DMS153 treated with DMSO at 0.1 percent for 48 hours (cell line): ENCODE results near the gene PLSCR5.

Experiments used
- DNase-seq: peaks from one replicate; lab custom pipeline; 2025; ENCODE audit not compliant: unreplicated experiment; lab: John Stamatoyannopoulos, UW

The PLSCR5 gene

DNA sequence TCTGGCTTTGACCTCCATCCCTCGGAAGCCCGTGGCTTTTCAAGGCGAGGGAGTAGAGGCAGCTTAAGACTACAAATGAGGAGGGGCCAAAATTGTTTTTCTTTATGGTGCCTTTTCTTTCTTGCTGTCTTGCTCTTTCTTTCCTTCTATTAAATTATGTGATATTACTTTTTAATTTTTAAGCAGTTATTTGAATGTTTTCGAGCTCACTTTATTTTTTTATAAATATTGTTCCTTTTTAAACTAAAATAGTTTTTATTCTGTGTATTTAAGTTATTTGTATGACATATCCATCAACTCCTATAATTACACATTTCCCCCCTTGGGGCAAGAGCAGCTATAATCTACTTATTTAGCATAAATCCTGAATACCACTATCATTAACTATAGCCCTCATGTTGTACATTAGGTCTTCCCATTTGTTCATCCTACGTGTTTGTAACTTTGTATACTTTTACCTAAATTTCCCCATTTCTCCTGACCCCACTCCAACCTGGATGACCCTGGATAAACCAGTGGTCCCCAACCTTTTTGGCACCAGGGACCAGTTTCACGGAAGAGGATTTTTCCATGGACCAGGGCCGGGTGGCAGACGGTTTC lies 60.1 kb downstream of the PLSCR5 start:
- DNase-seq: no peak

DNA sequence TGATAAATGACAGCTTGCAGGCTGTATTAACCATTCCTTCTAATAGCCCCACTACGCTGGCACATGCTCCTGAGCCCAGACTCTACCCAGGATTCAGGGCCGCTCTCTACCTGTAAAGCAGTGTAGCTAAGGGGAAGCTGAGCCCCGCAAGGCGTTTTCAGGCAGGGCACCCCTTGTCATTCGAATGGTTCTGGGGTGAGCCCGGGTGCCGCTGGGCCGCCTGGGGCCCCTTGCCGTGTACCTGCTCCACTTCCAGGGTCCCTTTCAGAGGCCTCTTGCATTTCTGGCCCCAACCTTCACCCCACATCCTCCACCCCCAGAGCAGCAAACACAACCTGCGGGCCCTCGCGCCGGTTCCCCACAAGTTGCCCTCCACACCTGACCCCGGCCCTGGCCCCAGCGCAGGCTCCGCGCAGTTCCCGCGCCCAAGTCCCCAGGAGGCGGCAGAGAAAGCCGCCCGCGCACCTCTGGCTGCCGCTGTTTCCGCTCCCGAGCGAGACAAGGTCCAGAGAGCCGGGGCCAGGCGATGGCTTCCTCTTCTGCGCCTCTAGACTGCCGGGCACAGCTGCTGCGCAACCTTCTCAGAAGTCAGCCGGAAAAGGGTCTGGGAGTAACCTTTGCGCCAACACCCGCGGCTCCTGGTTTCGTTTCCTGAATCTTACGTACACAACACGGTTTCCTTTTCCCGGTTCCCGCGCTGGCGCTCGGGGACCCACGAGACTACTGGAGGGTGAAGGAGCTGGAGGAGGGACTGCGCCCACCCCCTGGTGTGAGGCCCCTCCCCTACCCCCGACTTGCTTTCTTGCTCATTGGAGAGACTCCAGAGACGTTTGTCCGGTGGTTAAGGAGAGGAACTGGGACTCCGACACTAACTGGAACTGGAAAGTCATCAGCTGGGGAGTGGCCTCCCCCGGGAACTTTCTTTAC lies 60.9 kb downstream of the PLSCR5 start, which contains the start of gene PLSCR1:
Gene PLSCR1, minus strand, starts transcription at position 606 of the 927 bp plus-strand sequence. CDS start 8,055 bp downstream, outside the sequence.
- DNase-seq: no peak

DNA sequence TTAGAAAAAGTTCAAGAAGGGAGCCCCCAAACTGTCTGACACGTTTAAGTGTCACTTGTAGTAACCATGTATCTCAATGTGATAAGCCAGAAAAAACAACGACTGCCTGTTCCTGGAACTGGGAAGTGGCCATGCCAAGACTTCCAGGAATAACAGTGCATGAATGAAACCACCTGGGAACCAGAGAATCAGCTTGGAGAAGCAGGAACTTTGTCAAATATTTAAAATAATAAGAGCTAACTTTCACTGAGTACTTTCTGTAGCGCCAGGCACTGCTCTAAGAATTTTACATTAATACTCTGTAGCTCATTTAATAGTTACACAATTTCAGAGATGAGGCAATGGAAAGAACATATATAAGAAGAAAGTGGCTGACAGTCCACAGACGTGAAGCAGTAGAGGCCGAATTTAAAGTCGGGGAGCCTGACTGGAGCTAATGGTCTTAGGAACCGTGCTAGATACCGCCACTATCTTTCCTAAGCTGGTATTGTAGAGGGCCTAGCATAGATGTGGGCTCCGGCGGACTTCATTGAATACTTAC lies 61.6 kb downstream of the PLSCR5 start:
- no peak for DNase-seq

DNA sequence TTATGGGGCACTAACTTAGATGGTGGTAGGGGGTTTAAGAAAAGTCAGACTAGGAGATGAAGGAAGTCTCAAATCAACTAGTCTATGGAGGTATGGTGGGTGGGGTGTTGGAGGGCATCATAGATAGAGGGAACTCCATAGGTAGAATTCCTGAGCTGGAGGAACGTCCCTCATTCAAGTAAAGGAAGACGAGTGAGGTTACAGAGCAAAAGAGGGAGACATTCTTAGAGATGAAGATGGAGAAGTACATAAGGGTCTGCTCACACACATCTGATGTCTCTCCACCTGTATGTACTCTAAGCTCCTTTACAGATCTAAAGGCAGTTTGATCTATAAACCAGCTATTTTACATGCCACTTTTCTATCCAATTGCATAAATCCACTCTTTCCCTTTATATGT lies 62.2 kb downstream of the PLSCR5 start:
- no peak for DNase-seq

DNA sequence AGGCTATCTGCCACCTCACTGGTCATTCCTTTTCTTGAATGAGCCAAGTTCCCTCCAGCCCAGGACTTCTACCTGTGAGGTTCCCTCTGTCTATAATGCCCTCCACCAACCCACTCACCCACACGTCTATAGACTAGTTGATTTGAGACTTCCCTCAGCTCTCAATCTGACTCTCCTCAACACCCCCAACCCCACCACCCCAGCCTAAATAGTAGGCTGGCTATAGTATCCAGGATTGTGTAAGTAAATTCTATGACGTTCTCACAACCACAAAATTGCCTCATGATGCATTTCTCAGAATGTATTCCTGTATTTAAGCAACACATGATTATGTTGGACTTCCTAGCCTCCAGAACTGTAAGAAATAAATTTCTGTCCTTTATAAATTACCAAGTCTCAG lies 63.0 kb downstream of the PLSCR5 start:
- DNase-seq: no peak

DNA sequence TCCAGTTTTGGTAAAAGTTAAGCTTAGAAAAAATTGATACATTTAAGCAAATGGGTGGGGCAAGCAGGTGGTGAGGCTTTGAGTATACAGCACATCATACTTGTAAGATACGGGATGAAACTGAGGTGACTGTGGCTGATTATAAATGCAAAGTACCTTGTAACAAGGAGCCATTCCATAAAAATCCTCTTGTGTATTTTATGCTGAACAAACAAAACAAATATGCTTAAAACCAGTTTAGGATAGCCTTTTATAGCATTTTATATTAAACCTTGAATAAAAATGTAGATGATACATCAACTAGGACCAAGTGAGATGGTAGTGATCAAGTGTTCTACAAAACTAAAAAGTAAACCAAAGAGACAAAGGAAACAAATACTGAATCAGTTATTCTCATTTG lies 64.2 kb downstream of the PLSCR5 start:
- DNase-seq: no peak

DNA sequence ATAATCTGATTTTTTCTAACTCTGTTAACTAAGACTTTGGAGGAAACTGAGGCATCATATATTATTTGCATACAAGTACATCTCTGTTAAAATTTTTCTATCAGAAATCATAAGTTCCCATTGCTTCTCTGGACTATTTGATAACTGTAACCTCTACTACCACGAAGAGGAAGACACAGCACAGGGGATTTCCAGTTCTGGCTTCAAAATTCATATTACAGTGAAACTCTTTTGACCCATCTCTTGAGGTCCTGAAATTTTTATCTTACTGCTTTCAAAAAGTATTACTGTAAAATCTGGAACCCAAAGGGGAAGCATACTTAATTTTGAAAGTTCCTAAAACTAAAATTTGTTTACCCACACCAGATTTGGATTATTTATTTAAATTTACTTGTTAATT lies 64.9 kb downstream of the PLSCR5 start:
- no peak for DNase-seq

DNA sequence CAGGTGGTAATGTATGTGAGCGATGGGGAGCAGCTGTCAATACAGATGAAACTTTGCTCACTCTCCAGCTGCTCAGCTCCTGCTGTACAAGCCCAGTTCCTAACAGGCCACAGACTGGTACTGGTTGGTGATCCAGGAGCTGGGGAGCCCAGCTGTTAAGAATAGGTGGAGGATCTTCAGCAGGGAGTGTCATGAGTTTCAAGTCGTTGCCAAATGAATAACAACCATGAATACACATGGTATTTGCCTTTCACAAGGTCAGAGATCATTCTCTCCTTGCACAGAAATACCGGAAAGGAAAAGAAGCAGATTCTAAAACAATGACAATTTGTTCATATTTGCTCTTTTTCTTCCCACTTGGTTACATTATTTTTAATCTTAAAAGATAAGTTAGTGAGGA lies 65.8 kb downstream of the PLSCR5 start:
- DNase-seq: no peak

DNA sequence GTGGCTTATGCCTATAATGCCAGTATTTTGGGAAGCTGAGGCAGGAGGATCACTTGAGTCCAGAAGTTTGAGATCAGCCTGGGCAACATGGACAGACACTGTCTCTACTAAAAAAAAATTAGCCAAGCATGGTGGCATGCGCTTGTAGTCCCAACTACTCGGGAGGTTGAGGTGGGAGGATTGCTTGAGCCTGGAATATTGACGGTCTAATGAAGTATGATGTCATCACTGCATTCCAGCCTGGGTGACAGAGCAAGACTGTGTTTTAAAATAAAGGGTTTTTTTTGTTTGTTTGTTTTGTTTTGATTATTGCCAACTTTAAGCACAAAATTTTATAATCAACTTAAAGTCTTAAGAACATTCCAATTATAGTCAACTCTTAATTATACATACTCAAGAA lies 67.5 kb downstream of the PLSCR5 start:
- DNase-seq: no peak

DNA sequence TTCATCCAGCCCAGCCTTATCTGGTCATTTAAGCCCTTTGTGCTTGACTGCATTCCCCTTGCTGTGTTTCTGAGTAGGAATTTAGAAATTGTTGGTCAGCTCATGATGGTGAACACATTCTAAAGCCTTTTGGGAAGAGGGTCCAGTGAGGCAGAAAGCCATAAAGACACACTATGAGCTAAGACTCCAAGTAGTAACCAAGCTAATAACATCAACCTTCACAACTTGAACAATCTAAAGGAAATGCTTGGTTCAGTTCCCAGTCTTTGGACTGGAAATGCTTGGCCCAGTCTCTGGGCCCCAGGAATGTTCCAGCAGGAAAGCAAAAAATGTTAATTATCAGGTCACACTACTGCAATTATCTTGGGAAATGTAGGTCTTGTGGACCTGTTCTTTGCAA lies 68.5 kb downstream of the PLSCR5 start:
- DNase-seq: no peak
